HG03103 (cell line): Measurements from ENCODE around the gene EIF2S1.

ENCODE experiments used
- ATAC-seq: cut with Tn5 transposase; IDR thresholded peaks from one replicate; pipeline ENCODE4 v1.9.1; 2021; ENCODE audit warnings: low read depth; ENCODE audit not compliant: unreplicated experiment

The EIF2S1 gene

GRCh38 chr14:67432050-67432564 is 72.0 kb downstream of the EIF2S1 start:
- no peak for ATAC-seq

GRCh38 chr14:67435603-67436002 is 75.5 kb downstream of the EIF2S1 start:
- no peak for ATAC-seq
